ENCODE measurements around the gene TNRC18.
"Not testable (repeated sequence)": the region's sequence is repeated elsewhere in the genome, so short reads cannot be mapped to it uniquely, and the experiment has no call there.

TNRC18 gene

GRCh38 chr7:5265320-5266190 lies 158.1 kb downstream of the TNRC18 start:
- no peak overlapping the region for H3K4me3 ChIP-seq (ENCODE audit: low read length in 2 of 2)
- no peaks in the 10 kb centered on the region for H3K36me3 ChIP-seq (ENCODE audit: control insufficient read depth in 2 of 2, insufficient read depth in 2 of 2, low read length in 2 of 2)
- H3K27me3 ChIP-seq (ENCODE audit: control insufficient read depth in 1 of 2, insufficient read depth in 2 of 2, low read length in 2 of 2): no peaks in the 10 kb centered on the region
- H3K9ac ChIP-seq (ENCODE audit: low read length in 2 of 2): no peak overlapping the region
- no peak overlapping the region for H3K27ac ChIP-seq (ENCODE audit: low read length)
- H3K9me3 ChIP-seq (ENCODE audit: control insufficient read depth in 2 of 2, low read length in 2 of 2): no peaks in the 10 kb centered on the region
- H3K4me1 ChIP-seq (ENCODE audit: control insufficient read depth, insufficient read depth, low read length): no peaks in the 10 kb centered on the region

GRCh38 chr7:5263066-5263465 lies 160.6 kb downstream of the TNRC18 start:
- not testable (repeated sequence) for H3K9me3 ChIP-seq (ENCODE audit: control insufficient read depth in 2 of 2, low read length in 2 of 2); H3K27ac ChIP-seq (ENCODE audit: low read length); H3K9ac ChIP-seq (ENCODE audit: low read length in 2 of 2); H3K4me1 ChIP-seq (ENCODE audit: control insufficient read depth, insufficient read depth, low read length); H3K36me3 ChIP-seq (ENCODE audit: control insufficient read depth in 2 of 2, insufficient read depth in 2 of 2, low read length in 2 of 2); H3K27me3 ChIP-seq (ENCODE audit: control insufficient read depth in 1 of 2, insufficient read depth in 2 of 2, low read length in 2 of 2); H3K4me3 ChIP-seq (ENCODE audit: low read length in 2 of 2)

- H3K27ac ChIP-seq (ENCODE audit: low read length); H3K4me3 ChIP-seq (ENCODE audit: low read length in 2 of 2); H3K9ac ChIP-seq (ENCODE audit: low read length in 2 of 2); H3K4me1 ChIP-seq (ENCODE audit: control insufficient read depth, insufficient read depth, low read length); H3K27me3 ChIP-seq (ENCODE audit: control insufficient read depth in 1 of 2, insufficient read depth in 2 of 2, low read length in 2 of 2); H3K9me3 ChIP-seq (ENCODE audit: control insufficient read depth in 2 of 2, low read length in 2 of 2); H3K36me3 ChIP-seq (ENCODE audit: control insufficient read depth in 2 of 2, insufficient read depth in 2 of 2, low read length in 2 of 2): not testable (repeated sequence)
These were observed 163.0 kb downstream of the TNRC18 start for GRCh38 chr7:5260530-5261068.
